SU-DHL-6 (cell line): ENCODE measurements around the gene OR52L1.

Source experiments
- CTCF ChIP-seq: fragments of 200-600 bp; sonication (generic); IDR thresholded peaks from one replicate; pipeline ENCODE4 v1.5.1; 2017; ENCODE audit warnings: antibody characterized with exemption, mild to moderate bottlenecking, low read length, moderate library complexity; ENCODE audit not compliant: insufficient read depth, poor library complexity, severe bottlenecking
- EZH2phosphoT487 ChIP-seq: fragments of 200-600 bp; sonication (generic), shearing (Covaris generic); conservative IDR thresholded peaks from 2 replicates; pipeline ENCODE4 v1.6.1; 2018; ENCODE audit warnings: mild to moderate bottlenecking, antibody characterized with exemption, low read length, moderate library complexity, mixed read lengths

DNA sequence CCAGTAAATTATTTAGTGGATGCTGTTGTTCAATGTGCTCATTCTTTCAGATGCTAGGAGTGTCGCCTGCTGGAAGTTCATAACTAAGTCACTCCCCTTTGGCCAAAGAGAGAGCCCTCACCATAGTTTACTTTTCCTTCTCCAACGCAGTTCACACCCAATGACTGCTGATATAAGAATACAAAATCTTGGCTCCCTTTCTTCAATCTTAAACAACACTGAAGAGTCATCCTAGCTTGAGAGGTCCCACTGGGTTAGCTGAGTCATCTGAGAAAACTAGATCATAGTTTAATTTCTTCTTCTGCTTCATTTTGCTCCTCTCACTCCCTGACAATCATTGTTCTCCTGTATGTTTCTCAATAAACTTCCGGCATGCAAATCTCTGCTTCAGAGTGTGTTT lies 5.4 kb upstream of the OR52L1 start:
- TF ChIP-seq CTCF = no peak
- no peak for TF ChIP-seq EZH2phosphoT487
